NK-92 (cell line): ENCODE measurements around the gene STK17B.
"Not testable (repeated sequence)": the region's sequence is repeated elsewhere in the genome, so short reads cannot be mapped to it uniquely, and the experiment has no call there.

Experiments
- DNase-seq: peaks from one replicate; lab custom pipeline; 2025; ENCODE audit not compliant: unreplicated experiment; lab: John Stamatoyannopoulos, UW

STK17B gene

GRCh38 chr2:196171248-196171871 lies at the start of gene STK17B:
TSS of gene STK17B (minus strand) at chr2:196171578. CDS start at chr2:196163383, 8,195 bp downstream.
- DNase-seq: peak; percentile 83

- no peak for DNase-seq
Measured at GRCh38 chr2:196220671-196221070, 49.3 kb upstream of the STK17B start.

DNA sequence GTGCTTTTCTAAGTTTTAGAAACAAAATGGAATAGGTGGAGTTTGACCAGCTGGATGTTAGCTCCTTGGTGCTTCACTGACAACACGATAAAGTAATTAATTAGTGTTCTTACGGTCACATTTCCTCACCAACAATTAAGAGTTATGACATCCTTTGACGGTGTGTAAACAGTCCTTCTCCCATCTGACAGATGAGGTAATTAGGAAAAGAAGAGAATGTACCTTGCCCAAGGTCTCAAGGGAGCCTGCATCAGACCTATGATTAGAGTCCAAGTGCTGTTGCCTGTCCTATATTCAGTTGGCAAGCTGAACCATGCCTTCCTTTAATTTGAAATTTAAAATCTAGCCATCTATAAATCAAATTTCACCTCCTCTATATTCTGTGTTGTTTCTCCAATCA lies 48.3 kb upstream of the STK17B start:
- no peak for DNase-seq

GRCh38 chr2:196218106-196218505 lies 46.7 kb upstream of the STK17B start:
- no peak for DNase-seq

- DNase-seq: no peak
Measured at GRCh38 chr2:196217116-196217515, 45.7 kb upstream of the STK17B start.

DNA sequence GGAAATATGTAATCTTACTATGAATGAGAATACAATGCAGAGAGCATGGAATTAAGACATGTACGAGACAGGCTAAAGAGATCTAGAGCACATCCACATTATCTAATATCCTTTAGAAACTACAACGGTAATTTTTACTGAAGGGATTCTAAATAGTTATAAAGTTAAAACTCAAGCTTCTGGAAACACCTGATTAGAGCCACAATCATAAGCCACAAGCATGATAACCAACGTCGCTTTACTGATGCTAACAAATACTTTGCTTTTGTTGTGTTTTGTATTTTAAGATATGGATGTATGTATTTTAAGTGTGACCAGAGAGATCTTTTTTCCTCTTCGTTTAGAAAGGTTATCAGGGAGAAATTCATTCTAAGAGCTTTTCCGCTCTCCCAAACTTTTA lies 44.0 kb upstream of the STK17B start:
- no peak for DNase-seq

GRCh38 chr2:196214156-196214555 lies 42.8 kb upstream of the STK17B start:
- no peak for DNase-seq

- no peak for DNase-seq
Measured at GRCh38 chr2:196213252-196213980, 42.0 kb upstream of the STK17B start.

- DNase-seq: no peak
Measured at GRCh38 chr2:196208915-196209314, 37.5 kb upstream of the STK17B start.

GRCh38 chr2:196206804-196207203 lies 35.4 kb upstream of the STK17B start:
- DNase-seq: no peak

- no peak for DNase-seq
Measured at GRCh38 chr2:196205881-196206435, 34.6 kb upstream of the STK17B start.

GRCh38 chr2:196205011-196205766 lies 33.8 kb upstream of the STK17B start:
- no peak for DNase-seq

DNA sequence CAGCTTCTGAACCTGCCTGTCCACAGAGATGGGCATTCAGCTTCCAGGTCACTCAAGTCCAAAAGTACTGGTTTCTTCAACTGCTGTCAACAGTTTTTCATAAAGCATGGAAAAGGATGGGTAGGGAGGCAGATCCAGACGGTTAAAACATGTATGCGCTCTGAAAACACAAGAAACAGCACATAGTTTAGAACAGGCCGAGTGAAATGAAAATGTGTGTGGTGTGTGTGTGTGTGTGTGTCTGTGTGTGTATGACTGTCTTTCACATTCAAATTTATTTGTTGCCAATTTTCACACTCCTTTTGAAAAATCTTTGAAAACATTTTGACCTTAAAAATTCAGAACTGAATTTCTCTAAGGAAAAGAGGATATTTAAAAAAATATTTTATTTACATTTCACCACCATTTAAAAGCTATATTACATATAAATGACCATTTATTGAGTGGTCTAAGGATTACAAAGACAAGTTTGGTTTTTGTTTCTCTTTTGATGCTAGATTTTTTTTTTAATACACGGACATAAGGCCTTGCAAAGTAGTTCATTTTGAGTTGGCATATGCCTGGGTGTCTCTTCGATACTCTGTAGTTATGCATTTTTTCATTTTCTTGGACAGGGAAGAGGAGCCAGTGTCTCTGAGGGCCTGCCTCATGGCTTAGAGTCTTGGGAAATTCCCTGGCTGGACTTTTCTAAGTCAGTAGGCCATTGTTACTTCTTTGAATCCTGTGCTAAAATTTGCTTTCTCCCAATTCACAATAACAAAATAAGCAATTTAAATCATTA lies 30.0 kb upstream of the STK17B start:
- no peak for DNase-seq

DNA sequence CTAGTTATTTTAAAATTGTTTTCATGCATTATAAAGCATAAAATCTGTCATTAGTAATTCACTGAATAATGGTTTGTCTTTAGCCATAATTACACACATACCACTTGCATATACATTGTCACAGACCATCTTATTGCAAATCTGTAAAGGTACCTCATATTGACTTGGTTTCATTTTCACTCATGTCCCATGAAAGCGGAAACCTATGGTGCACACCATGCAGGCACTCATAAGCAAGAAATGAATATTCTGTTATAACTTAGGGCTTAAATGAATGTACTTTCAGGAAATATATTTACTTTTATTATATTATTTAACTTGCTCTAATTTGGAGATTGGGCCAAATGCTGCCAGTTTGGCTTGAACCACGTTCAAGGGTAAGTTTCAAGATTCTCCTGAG lies 29.2 kb upstream of the STK17B start:
- no peak for DNase-seq

GRCh38 chr2:196195758-196196157 lies 24.4 kb upstream of the STK17B start:
- DNase-seq: no peak

DNA sequence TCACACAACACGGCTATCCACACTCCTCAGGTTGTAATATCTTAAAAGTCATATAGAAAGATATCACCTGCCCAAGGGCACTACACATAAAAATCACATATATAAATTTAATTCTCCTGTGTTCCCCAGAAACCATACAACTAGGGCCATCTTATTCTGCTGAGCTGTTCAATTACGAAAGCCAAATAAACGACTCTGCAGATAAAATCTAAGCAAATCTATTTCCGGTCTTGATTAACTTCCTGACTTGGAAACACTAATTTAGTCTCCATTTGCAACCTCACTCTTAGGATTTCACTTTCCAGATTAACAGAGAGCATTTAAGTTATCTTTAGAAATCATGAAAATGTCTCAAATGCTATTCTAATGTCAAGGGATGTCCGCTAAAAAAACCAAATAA lies 23.9 kb upstream of the STK17B start:
- DNase-seq: no peak

DNA sequence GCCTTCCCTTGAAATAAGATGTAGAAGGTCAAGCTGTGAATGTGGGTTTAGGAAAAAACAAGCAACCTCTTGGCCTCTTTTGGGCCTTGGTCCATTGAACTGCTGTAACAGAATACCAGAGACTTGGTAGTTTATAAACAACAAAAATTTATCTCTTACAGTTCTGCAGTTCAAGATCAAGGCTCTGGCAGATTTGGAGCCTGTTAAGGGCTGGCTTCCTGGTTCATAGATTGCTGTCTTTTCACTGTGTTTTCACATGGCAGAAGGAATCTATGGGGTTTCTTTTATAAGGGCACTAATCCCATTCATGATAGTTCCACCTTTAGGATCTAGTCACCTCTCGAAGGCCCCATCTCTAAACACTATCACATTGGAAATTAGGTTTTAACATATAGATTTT lies 20.2 kb upstream of the STK17B start:
- no peak for DNase-seq

DNA sequence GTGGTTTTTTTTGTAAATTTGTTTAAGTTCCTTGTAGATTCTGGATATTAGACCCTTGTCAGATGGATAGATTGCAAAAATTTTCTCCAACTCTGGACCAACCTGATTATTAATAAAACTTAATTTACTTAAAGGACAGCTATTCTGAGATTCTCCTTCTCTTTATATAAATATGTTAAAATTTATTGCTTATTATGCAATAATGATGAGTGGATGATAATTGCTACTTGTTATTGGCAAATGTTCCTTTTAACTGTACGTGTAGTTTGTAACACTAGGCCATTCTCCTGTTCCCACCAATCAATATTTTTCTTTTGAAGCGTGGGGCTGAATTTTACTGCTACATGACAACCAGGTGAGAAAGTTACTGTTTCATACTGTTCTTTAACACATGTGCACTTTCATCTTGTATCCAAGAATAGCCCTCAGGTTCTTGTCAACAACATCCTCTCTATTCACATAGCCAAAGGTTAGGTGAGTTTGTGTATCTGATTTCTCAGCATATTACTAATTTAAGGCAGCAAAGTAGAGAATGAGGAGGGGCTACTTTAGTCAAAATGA lies 16.6 kb upstream of the STK17B start:
- DNase-seq: no peak

GRCh38 chr2:196187175-196187700 lies 15.9 kb upstream of the STK17B start:
- DNase-seq: not testable (repeated sequence)

DNA sequence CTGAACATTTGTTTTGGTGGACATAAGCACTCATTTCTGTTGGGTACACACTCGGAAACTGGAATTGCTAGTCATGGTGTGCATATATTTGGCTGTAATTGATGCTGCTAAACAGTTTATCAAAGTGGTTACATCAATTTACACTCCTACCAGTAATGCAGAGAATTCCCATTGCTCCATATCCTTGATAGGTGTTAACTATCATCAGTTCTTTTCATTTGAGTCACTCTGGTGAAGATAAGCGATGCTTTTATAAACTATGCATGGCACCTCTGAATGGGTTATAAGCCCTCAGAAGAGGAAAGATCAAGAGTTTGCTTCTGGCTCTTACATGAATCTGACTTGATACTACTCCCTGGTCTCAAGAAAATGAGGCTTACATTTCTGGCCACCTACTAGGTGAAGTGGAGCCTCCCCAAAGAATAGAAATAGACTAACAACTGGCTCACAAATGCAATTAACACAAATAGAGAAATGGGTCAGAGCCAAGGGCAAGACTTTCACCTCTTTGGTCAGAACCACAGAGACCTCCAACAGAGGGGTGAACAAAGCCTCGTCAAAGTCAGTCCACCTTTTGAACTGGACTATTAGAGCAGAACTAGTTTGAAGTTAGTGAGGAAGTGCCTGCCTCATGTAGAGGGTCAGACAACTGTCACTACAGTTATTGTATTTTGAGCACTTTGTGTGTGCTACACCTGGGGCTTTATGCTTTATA lies 15.0 kb upstream of the STK17B start:
- no peak for DNase-seq
